ENCODE measurements around the gene TRMT44. TPM values are rescaled to one million over a fixed set of nuclear protein-coding genes. Genes with fewer than 3 reads are reported as not detected.
A peak's percentile ranks its signal among the peaks of the same experiment; 100 is the strongest.

The TRMT44 gene
- 10 to 100 TPM; 36.4 to 56.4 (median 43.9) TPM for total RNA-seq

- Histone ChIP-seq H3K9me3 (no peaks in the 10 kb centered on the region), H3K4me3 (replicated peaks in 1 of 3) (peak within 1 kb of the TSS; percentile 80 to 97 (median 87)), H3K36me3 (no peaks in the 10 kb centered on the region), H3K27ac (peak within 1 kb of the TSS; percentile 64 to 90 (median 77)), H3K4me1 (peaks cover 54 to 57% of the 10 kb centered on the region in 2 donors), H3K27me3 (no peaks in the 10 kb centered on the region)
- peak; percentile 51 to 93 for TF ChIP-seq POLR2A (IDR thresholded peaks at IDR 0.05)
- TF ChIP-seq CTCF (IDR thresholded peaks at IDR 0.05), result no peak
- peak; percentile 91 to 92 for DNase-seq
- intact Hi-C loops (cut with DNase I), result no loop called here
- 0 to 1% methylated on average over 20 to 27 of the region's 60 CpGs for WGBS, 2 donors
Observed at GRCh38 chr4:8440492-8441311, at the start of gene TRMT44, which contains the start of gene ACOX3. TSS of gene TRMT44 (plus strand) at chr4:8440777. CDS start at chr4:8440823, 46 bp downstream. TSS of gene ACOX3 (minus strand) at chr4:8440723. CDS start at chr4:8416521, 24,202 bp downstream.

GRCh38 chr4:8391071-8391470 is 49.5 kb upstream of the TRMT44 start:
- 91 to 96% methylated on average over 7 of the region's 7 CpGs for WGBS, 2 donors
- intact Hi-C loops (cut with DNase I), result no loop called here
- H3K36me3 ChIP-seq, result peaks cover 10 to 34% of the 10 kb centered on the region in 2 donors
- no peaks in the 10 kb centered on the region for H3K27me3 ChIP-seq
- peak overlapping the region in 1 of 3 donors; percentile 94 for H3K27ac ChIP-seq
- H3K9me3 ChIP-seq, result no peaks in the 10 kb centered on the region
- TF ChIP-seq CTCF (IDR thresholded peaks at IDR 0.05) (no peak), POLR2A (IDR thresholded peaks at IDR 0.05) (no peak)
- no peak for DNase-seq
- H3K4me3 ChIP-seq (replicated peaks in 1 of 3), result no peak overlapping the region
- peaks cover 36% of the 10 kb centered on the region in 2 donors for H3K4me1 ChIP-seq

- Histone ChIP-seq H3K9me3 (no peaks in the 10 kb centered on the region), H3K4me3 (replicated peaks in 1 of 3) (no peak overlapping the region), H3K27ac (peak overlapping the region; percentile 73 to 94 (median 77)), H3K4me1 (peaks cover 36% of the 10 kb centered on the region in 2 donors), H3K36me3 (peaks cover 9 to 27% of the 10 kb centered on the region in 2 donors), H3K27me3 (no peaks in the 10 kb centered on the region)
- TF ChIP-seq POLR2A (IDR thresholded peaks at IDR 0.05), result no peak
- WGBS, 2 donors, result 66 to 92% methylated on average over 9 of the region's 9 CpGs
- no peak for DNase-seq
- intact Hi-C loops (cut with DNase I), result no loop called here
Observed at GRCh38 chr4:8391972-8392371, 48.6 kb upstream of the TRMT44 start.

GRCh38 chr4:8392591-8393190 is 47.9 kb upstream of the TRMT44 start:
- H3K9me3 ChIP-seq, result no peaks in the 10 kb centered on the region
- DNase-seq, result no peak
- intact Hi-C loops (cut with DNase I), result no loop called here
- H3K27me3 ChIP-seq, result no peaks in the 10 kb centered on the region
- TF ChIP-seq POLR2A (IDR thresholded peaks at IDR 0.05), result no peak
- WGBS, 2 donors, result 86 to 96% methylated on average over 15 of the region's 15 CpGs
- peaks cover 7 to 22% of the 10 kb centered on the region in 2 donors for H3K36me3 ChIP-seq
- H3K4me3 ChIP-seq (replicated peaks in 1 of 3), result no peak overlapping the region
- H3K4me1 ChIP-seq, result peaks cover 36% of the 10 kb centered on the region in 2 donors
- H3K27ac ChIP-seq, result peak overlapping the region; percentile 73 to 94 (median 77)

GRCh38 chr4:8393593-8394038 is 47.0 kb upstream of the TRMT44 start:
- intact Hi-C loops (cut with DNase I), result no loop called here
- WGBS, 2 donors, result 21 to 34% methylated on average over 8 of the region's 8 CpGs
- H3K4me3 ChIP-seq (replicated peaks in 1 of 3), result no peak overlapping the region

More at GRCh38 chr4:8393593-8394038, 47.0 kb upstream of the TRMT44 start:
- H3K9me3 ChIP-seq, result no peaks in the 10 kb centered on the region
- H3K27me3 ChIP-seq, result no peaks in the 10 kb centered on the region
- peaks cover 36% of the 10 kb centered on the region in 2 donors for H3K4me1 ChIP-seq
- TF ChIP-seq CTCF (IDR thresholded peaks at IDR 0.05) (peak in 3 of 6 experiments; percentile 11 to 34 (median 21)), POLR2A (IDR thresholded peaks at IDR 0.05) (no peak)
- peak; percentile 87 to 90 for DNase-seq
- peak overlapping the region; percentile 73 to 94 (median 77) for H3K27ac ChIP-seq
- H3K36me3 ChIP-seq, result peaks cover 7 to 14% of the 10 kb centered on the region in 2 donors

Measured in thyroid gland (tissue), 4 donors.